ENCODE results near the gene ROGDI. TPM values are rescaled to one million over a fixed set of nuclear protein-coding genes. Genes with fewer than 3 reads are reported as not detected.

The ROGDI gene
- total and polyA plus RNA-seq, 10 of the 15 experiments (the other 5 are each of a cell fraction or from before 2014, with no cell fraction given): 0.40 to 23.5 (median 12.3) TPM

DNA sequence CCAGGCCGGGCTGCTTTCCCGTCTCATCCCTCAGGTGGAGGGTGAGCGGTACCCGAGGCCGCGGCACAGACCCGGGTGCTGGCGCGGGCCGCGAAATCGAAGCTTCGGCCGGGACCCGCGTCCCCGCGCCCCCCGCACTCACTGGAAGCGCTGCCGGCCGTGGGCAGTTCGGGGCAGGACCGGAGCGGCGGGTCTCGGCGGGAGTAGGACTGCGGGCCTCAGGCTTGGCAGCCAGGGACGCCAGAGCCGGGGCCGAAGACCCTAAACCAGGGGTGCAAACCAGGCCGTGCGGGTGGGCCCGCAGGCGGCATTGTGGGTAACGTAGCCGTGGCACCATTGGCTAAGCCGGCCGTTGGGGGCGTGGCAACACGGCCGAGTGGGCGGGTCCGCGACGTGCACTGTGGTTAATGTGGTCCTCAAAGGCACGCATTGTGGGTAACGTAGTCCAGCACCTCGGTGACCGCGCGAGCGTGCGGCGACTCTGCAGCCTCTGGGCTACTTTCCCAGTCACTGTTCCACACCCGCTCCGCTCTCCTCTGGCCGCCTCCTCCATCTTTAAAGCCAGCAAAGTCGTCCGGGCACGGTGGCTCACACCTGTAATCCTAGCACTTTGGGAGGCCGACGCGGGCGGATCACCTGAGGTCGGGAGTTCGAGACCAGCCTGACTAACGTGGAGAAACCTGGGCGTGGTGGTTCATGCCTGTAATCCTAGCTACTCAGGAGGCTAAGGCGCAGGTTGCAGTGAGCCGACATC is 35.4 kb downstream of the ROGDI start, which contains the start of gene ZNF500 (continued):
- TF ChIP-seq, protein P1, sequence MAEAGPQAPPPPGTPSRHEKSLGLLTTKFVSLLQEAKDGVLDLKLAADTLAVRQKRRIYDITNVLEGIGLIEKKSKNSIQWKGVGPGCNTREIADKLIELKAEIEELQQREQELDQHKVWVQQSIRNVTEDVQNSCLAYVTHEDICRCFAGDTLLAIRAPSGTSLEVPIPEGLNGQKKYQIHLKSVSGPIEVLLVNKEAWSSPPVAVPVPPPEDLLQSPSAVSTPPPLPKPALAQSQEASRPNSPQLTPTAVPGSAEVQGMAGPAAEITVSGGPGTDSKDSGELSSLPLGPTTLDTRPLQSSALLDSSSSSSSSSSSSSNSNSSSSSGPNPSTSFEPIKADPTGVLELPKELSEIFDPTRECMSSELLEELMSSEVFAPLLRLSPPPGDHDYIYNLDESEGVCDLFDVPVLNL (IDR thresholded peaks at IDR 0.05; ENCODE audit: low read depth, low read length): no peak
- TF ChIP-seq, protein P2, sequence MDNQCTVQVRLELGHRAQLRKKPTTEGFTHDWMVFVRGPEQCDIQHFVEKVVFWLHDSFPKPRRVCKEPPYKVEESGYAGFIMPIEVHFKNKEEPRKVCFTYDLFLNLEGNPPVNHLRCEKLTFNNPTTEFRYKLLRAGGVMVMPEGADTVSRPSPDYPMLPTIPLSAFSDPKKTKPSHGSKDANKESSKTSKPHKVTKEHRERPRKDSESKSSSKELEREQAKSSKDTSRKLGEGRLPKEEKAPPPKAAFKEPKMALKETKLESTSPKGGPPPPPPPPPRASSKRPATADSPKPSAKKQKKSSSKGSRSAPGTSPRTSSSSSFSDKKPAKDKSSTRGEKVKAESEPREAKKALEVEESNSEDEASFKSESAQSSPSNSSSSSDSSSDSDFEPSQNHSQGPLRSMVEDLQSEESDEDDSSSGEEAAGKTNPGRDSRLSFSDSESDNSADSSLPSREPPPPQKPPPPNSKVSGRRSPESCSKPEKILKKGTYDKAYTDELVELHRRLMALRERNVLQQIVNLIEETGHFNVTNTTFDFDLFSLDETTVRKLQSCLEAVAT (IDR thresholded peaks at IDR 0.05): peak; percentile 92
- TF ChIP-seq KLF5 (IDR thresholded peaks at IDR 0.05; ENCODE audit: partially characterized antibody) (peak; percentile 51), KDM1A (IDR thresholded peaks at IDR 0.05; ENCODE audit: borderline replicate concordance) (no peak), NFYB (IDR thresholded peaks at IDR 0.05; ENCODE audit: insufficient read depth, low read depth, low read length) (peak; percentile 43; the same call in 1 of the 2 replicates), RFX5 (IDR thresholded peaks at IDR 0.05; ENCODE audit: low read depth, low read length) (peak; percentile 61; the same call in 1 of the 2 replicates), MTA2 (IDR thresholded peaks at IDR 0.05; ENCODE audit: low read depth) (no peak), BCL11A (IDR thresholded peaks at IDR 0.05; ENCODE audit: low read depth, low read length) (no peak), SREBF1 (IDR thresholded peaks at IDR 0.05; ENCODE audit: low read length) (no peak), MYC (IDR thresholded peaks at IDR 0.05; ENCODE audit: insufficient read depth, insufficient read length, insufficient replicate concordance, low read length, severe bottlenecking) (no peak), EGR1 (IDR thresholded peaks at IDR 0.05; ENCODE audit: borderline replicate concordance in 1 of 2, low read depth in 2 of 2, low read length in 2 of 2) (peak in 1 of 2 experiments; percentile 68; a peak in 2 of 3 replicates), NR2C1 (IDR thresholded peaks at IDR 0.05) (peak; percentile 59), CBFB (IDR thresholded peaks at IDR 0.05; ENCODE audit: low read depth) (peak; percentile 97), MEF2B (IDR thresholded peaks at IDR 0.05; ENCODE audit: partially characterized antibody, poor library complexity, severe bottlenecking) (peak; percentile 22)
- TF ChIP-seq, protein P3, sequence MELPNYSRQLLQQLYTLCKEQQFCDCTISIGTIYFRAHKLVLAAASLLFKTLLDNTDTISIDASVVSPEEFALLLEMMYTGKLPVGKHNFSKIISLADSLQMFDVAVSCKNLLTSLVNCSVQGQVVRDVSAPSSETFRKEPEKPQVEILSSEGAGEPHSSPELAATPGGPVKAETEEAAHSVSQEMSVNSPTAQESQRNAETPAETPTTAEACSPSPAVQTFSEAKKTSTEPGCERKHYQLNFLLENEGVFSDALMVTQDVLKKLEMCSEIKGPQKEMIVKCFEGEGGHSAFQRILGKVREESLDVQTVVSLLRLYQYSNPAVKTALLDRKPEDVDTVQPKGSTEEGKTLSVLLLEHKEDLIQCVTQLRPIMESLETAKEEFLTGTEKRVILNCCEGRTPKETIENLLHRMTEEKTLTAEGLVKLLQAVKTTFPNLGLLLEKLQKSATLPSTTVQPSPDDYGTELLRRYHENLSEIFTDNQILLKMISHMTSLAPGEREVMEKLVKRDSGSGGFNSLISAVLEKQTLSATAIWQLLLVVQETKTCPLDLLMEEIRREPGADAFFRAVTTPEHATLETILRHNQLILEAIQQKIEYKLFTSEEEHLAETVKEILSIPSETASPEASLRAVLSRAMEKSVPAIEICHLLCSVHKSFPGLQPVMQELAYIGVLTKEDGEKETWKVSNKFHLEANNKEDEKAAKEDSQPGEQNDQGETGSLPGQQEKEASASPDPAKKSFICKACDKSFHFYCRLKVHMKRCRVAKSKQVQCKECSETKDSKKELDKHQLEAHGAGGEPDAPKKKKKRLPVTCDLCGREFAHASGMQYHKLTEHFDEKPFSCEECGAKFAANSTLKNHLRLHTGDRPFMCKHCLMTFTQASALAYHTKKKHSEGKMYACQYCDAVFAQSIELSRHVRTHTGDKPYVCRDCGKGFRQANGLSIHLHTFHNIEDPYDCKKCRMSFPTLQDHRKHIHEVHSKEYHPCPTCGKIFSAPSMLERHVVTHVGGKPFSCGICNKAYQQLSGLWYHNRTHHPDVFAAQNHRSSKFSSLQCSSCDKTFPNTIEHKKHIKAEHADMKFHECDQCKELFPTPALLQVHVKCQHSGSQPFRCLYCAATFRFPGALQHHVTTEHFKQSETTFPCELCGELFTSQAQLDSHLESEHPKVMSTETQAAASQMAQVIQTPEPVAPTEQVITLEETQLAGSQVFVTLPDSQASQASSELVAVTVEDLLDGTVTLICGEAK (IDR thresholded peaks at IDR 0.05; ENCODE audit: borderline replicate concordance): peak; percentile 30; the same call in 1 of the 2 replicates
- TF ChIP-seq, protein P4, sequence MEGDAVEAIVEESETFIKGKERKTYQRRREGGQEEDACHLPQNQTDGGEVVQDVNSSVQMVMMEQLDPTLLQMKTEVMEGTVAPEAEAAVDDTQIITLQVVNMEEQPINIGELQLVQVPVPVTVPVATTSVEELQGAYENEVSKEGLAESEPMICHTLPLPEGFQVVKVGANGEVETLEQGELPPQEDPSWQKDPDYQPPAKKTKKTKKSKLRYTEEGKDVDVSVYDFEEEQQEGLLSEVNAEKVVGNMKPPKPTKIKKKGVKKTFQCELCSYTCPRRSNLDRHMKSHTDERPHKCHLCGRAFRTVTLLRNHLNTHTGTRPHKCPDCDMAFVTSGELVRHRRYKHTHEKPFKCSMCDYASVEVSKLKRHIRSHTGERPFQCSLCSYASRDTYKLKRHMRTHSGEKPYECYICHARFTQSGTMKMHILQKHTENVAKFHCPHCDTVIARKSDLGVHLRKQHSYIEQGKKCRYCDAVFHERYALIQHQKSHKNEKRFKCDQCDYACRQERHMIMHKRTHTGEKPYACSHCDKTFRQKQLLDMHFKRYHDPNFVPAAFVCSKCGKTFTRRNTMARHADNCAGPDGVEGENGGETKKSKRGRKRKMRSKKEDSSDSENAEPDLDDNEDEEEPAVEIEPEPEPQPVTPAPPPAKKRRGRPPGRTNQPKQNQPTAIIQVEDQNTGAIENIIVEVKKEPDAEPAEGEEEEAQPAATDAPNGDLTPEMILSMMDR (IDR thresholded peaks at IDR 0.05 in 2 of 3, conservative IDR thresholded peaks at IDR 0.05 in 1 of 3; ENCODE audit: control insufficient read depth in 2 of 3, extremely low read depth in 1 of 3, insufficient read depth in 1 of 3, low read depth in 3 of 3, low read length in 3 of 3): no peak
